Erythroblast (primary cell): ENCODE data around the gene CEP131.

Experiments
- GATA1 ChIP-seq: IDR thresholded peaks from 2 replicates; pipeline ENCODE4 v1.6.1; 2011; ENCODE audit warnings: low read depth, mild to moderate bottlenecking, control low read depth, low read length, moderate library complexity
- POLR2A ChIP-seq: IDR thresholded peaks from 2 replicates; pipeline ENCODE4 v1.6.1; 2011; ENCODE audit warnings: mild to moderate bottlenecking, low read length

DNA sequence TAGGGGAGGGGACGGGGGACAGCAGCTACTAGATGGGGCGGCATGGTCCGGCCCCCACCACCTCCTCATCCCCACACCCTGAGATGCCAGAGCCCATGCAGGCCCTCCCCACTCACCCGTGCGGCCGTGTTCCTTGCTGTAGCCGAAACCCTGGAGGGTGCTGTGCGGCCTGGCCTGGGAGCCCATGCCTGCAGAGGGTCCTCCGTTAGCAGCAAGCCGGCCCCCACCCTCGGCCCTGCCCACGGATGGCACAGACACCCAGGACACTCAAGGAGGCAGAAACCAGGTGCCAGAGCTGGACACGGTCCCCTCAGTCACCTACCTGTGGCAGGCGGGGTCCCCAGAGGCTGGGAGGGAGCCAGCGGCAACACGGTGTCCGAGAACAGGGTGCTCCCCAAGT is 10.6 kb upstream of the CEP131 start:
- TF ChIP-seq POLR2A (no peak), GATA1 (no peak)
